ENCODE data around the gene TFAP2C. TPM values are rescaled to one million over a fixed set of nuclear protein-coding genes. Genes with fewer than 3 reads are reported as not detected.

The TFAP2C gene
- total RNA-seq, 1 experiment from 2014 or later: 23.7 TPM

DNA sequence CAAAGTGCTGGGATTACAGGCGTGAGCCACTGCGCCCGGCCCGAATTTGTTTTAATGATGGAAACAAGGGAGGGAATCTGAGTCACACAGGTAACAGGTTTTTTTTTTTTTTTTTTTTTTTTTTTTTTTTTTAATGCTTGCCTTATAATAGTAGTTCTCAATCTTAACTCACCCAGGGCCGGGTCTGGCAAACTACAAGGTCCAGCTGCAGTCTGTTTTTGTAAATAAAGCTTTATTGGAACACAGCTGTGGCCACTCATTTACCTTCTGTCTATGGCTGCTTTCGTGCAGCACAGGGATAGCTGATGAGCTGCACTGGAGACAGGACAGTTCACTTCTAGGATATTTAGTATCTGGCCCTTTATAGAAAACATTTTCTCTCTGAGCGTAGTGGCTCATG is 58.0 kb downstream of the TFAP2C start:
- H3K27me3 Mint-ChIP-seq (ENCODE audit: low read depth): no peaks in the 10 kb centered on the region; the same call in 1 of the 2 replicates
- H3K4me1 Mint-ChIP-seq: peaks cover 41% of the 10 kb centered on the region
- H3K9me3 Mint-ChIP-seq: no peaks in the 10 kb centered on the region
- ChIA-PET POLR2A (no interaction called here), CTCF (no interaction called here)
- H3K36me3 Mint-ChIP-seq: no peaks in the 10 kb centered on the region
- no peak overlapping the region for H3K4me3 Mint-ChIP-seq
- DNase-seq (ENCODE audit: low spot score): no peak
- TF ChIP-seq NFYB (CRISPR knock-in tag; conservative IDR thresholded peaks at IDR 0.05; ENCODE audit: low read depth) (no peak), FOXP1 (CRISPR knock-in tag; IDR thresholded peaks at IDR 0.05; ENCODE audit: borderline replicate concordance) (no peak), ZNF416 (CRISPR knock-in tag; IDR thresholded peaks at IDR 0.05) (no peak), FOXJ3 (CRISPR knock-in tag; IDR thresholded peaks at IDR 0.05; ENCODE audit: borderline replicate concordance) (no peak), TEAD1 (CRISPR knock-in tag; IDR thresholded peaks at IDR 0.05) (no peak), JAZF1 (CRISPR knock-in tag; IDR thresholded peaks at IDR 0.05) (no peak), RELA (CRISPR knock-in tag; IDR thresholded peaks at IDR 0.05; ENCODE audit: borderline replicate concordance) (no peak), ZNF263 (CRISPR knock-in tag; IDR thresholded peaks at IDR 0.05; ENCODE audit: low read depth) (no peak)
- TF ChIP-seq, protein P1, sequence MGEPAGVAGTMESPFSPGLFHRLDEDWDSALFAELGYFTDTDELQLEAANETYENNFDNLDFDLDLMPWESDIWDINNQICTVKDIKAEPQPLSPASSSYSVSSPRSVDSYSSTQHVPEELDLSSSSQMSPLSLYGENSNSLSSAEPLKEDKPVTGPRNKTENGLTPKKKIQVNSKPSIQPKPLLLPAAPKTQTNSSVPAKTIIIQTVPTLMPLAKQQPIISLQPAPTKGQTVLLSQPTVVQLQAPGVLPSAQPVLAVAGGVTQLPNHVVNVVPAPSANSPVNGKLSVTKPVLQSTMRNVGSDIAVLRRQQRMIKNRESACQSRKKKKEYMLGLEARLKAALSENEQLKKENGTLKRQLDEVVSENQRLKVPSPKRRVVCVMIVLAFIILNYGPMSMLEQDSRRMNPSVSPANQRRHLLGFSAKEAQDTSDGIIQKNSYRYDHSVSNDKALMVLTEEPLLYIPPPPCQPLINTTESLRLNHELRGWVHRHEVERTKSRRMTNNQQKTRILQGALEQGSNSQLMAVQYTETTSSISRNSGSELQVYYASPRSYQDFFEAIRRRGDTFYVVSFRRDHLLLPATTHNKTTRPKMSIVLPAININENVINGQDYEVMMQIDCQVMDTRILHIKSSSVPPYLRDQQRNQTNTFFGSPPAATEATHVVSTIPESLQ (CRISPR knock-in tag; IDR thresholded peaks at IDR 0.05): no peak
- TF ChIP-seq, protein P2, sequence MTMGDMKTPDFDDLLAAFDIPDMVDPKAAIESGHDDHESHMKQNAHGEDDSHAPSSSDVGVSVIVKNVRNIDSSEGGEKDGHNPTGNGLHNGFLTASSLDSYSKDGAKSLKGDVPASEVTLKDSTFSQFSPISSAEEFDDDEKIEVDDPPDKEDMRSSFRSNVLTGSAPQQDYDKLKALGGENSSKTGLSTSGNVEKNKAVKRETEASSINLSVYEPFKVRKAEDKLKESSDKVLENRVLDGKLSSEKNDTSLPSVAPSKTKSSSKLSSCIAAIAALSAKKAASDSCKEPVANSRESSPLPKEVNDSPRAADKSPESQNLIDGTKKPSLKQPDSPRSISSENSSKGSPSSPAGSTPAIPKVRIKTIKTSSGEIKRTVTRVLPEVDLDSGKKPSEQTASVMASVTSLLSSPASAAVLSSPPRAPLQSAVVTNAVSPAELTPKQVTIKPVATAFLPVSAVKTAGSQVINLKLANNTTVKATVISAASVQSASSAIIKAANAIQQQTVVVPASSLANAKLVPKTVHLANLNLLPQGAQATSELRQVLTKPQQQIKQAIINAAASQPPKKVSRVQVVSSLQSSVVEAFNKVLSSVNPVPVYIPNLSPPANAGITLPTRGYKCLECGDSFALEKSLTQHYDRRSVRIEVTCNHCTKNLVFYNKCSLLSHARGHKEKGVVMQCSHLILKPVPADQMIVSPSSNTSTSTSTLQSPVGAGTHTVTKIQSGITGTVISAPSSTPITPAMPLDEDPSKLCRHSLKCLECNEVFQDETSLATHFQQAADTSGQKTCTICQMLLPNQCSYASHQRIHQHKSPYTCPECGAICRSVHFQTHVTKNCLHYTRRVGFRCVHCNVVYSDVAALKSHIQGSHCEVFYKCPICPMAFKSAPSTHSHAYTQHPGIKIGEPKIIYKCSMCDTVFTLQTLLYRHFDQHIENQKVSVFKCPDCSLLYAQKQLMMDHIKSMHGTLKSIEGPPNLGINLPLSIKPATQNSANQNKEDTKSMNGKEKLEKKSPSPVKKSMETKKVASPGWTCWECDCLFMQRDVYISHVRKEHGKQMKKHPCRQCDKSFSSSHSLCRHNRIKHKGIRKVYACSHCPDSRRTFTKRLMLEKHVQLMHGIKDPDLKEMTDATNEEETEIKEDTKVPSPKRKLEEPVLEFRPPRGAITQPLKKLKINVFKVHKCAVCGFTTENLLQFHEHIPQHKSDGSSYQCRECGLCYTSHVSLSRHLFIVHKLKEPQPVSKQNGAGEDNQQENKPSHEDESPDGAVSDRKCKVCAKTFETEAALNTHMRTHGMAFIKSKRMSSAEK (CRISPR knock-in tag; IDR thresholded peaks at IDR 0.05; ENCODE audit: borderline replicate concordance): no peak
- TF ChIP-seq, protein P3, sequence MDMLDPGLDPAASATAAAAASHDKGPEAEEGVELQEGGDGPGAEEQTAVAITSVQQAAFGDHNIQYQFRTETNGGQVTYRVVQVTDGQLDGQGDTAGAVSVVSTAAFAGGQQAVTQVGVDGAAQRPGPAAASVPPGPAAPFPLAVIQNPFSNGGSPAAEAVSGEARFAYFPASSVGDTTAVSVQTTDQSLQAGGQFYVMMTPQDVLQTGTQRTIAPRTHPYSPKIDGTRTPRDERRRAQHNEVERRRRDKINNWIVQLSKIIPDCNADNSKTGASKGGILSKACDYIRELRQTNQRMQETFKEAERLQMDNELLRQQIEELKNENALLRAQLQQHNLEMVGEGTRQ (CRISPR knock-in tag; IDR thresholded peaks at IDR 0.05): no peak
- ATAC-seq: no peak
- no peak overlapping the region for H3K27ac Mint-ChIP-seq

DNA sequence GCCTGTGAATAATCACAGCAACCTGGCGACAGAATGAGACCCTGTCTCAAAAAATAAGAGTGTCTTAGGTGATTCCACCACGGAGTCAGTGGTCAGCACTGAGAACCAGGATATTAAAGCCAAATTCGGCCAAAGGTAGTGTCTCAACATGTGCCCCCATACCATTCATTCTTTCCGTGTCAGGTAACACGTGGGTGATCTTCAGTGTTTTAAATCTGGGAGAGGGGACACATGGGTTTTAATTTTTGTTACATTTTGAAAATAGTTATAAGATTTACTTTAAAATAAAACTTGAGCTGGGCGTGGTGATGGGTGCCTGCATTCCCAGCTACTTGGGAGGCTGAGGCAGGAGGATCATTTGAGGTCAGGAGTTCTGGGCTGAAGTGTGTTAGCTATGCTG is 59.0 kb downstream of the TFAP2C start:
- DNase-seq (ENCODE audit: low spot score): no peak
- TF ChIP-seq, protein P1 (CRISPR knock-in tag; IDR thresholded peaks at IDR 0.05): no peak
- no peak for TF ChIP-seq ZNF423 (CRISPR knock-in tag; IDR thresholded peaks at IDR 0.05)
- TF ChIP-seq, protein P4, sequence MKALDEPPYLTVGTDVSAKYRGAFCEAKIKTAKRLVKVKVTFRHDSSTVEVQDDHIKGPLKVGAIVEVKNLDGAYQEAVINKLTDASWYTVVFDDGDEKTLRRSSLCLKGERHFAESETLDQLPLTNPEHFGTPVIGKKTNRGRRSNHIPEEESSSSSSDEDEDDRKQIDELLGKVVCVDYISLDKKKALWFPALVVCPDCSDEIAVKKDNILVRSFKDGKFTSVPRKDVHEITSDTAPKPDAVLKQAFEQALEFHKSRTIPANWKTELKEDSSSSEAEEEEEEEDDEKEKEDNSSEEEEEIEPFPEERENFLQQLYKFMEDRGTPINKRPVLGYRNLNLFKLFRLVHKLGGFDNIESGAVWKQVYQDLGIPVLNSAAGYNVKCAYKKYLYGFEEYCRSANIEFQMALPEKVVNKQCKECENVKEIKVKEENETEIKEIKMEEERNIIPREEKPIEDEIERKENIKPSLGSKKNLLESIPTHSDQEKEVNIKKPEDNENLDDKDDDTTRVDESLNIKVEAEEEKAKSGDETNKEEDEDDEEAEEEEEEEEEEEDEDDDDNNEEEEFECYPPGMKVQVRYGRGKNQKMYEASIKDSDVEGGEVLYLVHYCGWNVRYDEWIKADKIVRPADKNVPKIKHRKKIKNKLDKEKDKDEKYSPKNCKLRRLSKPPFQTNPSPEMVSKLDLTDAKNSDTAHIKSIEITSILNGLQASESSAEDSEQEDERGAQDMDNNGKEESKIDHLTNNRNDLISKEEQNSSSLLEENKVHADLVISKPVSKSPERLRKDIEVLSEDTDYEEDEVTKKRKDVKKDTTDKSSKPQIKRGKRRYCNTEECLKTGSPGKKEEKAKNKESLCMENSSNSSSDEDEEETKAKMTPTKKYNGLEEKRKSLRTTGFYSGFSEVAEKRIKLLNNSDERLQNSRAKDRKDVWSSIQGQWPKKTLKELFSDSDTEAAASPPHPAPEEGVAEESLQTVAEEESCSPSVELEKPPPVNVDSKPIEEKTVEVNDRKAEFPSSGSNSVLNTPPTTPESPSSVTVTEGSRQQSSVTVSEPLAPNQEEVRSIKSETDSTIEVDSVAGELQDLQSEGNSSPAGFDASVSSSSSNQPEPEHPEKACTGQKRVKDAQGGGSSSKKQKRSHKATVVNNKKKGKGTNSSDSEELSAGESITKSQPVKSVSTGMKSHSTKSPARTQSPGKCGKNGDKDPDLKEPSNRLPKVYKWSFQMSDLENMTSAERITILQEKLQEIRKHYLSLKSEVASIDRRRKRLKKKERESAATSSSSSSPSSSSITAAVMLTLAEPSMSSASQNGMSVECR (CRISPR knock-in tag; IDR thresholded peaks at IDR 0.05; ENCODE audit: borderline replicate concordance): no peak
- TF ChIP-seq, protein P5, sequence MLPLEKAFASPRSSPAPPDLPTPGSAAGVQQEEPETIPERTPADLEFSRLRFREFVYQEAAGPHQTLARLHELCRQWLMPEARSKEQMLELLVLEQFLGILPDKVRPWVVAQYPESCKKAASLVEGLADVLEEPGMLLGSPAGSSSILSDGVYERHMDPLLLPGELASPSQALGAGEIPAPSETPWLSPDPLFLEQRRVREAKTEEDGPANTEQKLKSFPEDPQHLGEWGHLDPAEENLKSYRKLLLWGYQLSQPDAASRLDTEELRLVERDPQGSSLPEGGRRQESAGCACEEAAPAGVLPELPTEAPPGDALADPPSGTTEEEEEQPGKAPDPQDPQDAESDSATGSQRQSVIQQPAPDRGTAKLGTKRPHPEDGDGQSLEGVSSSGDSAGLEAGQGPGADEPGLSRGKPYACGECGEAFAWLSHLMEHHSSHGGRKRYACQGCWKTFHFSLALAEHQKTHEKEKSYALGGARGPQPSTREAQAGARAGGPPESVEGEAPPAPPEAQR (CRISPR knock-in tag; IDR thresholded peaks at IDR 0.05): no peak
- ATAC-seq: no peak
- Mint-ChIP-seq H3K27me3 (ENCODE audit: low read depth) (no peaks in the 10 kb centered on the region), H3K27ac (no peak overlapping the region), H3K9me3 (peaks cover 2% of the 10 kb centered on the region; the same call in 1 of the 2 replicates), H3K4me1 (peaks cover 37% of the 10 kb centered on the region), H3K4me3 (no peak overlapping the region), H3K36me3 (no peaks in the 10 kb centered on the region)
- ChIA-PET POLR2A (no interaction called here), CTCF (interaction anchor here (0.6 kb wide), 2 partner anchors 72 to 361 kb away, joined by 3 read pairs; no protein-coding TSS in a partner anchor)
